HCT116 (cell line): ENCODE measurements around the gene PLCB2. TPM values are rescaled to one million over a fixed set of nuclear protein-coding genes. Genes with fewer than 3 reads are reported as not detected.

ENCODE experiments used
- ATAC-seq: fragments of 200-7000 bp; cut with Tn5 transposase; 2 replicates; pipeline ENCODE4 v1.9.1; 2020; ENCODE audit warnings: mild to moderate bottlenecking, moderate library complexity
- BruUV-seq: library from RNA; stranded (reverse); fragments of 400-500 nt; replicated peaks from 2 replicates; lab custom pipeline; 2021; lab: Mats Ljungman, UMichigan
- CTCF ChIA-PET: fragments of 300-600 bp; sonication (Branson Sonifier 250); formaldehyde crosslinking; loops from one replicate; lab custom pipeline; 2021; ENCODE audit warnings: antibody characterized with exemption; lab: Charles Lee
- POLR2A ChIA-PET: fragments of 300-600, 350-600 bp; sonication (Branson Sonifier 250); formaldehyde crosslinking; loops from one replicate; lab custom pipeline; 2021; ENCODE audit warnings: antibody characterized with exemption; lab: Charles Lee
- RAD21 ChIA-PET, 2 experiments: fragments of 300-600 bp; sonication (Branson Sonifier 250); formaldehyde crosslinking; loops; one replicate each; lab custom pipeline; 2023; ENCODE audit warnings: low total read pairs in 2 of 2; ENCODE audit not compliant: uncharacterized antibody in 2 of 2, unreplicated experiment in 2 of 2, low non-redundant PET in 1 of 2; lab: Charles Lee
- DNase-seq: peaks from one replicate; pipeline ENCODE4 v3.0.0-alpha.2; 2010; ENCODE audit warnings: low read depth, low spot score
- H2AFZ ChIP-seq: fragments of 200-600 bp; shearing (Covaris generic), sonication (generic); 2 replicates; pipeline ENCODE4 v1.6.1; 2017; ENCODE audit warnings: low read depth, mixed run types, mixed read lengths, antibody characterized with exemption, low read length; ENCODE audit not compliant: poor library complexity, severe bottlenecking
- H3K27ac ChIP-seq: 2 replicates; pipeline ENCODE4 v1.5.1; 2012; ENCODE audit warnings: low read depth, low read length
- H3K27me3 ChIP-seq: fragments of 200-600 bp; sonication (generic); 2 replicates; pipeline ENCODE4 v1.6.1; 2016; ENCODE audit warnings: mixed run types, low read length, mixed read lengths; ENCODE audit not compliant: insufficient read depth
- H3K36me3 ChIP-seq, 2 experiments: fragments of 200-500 bp in 1 of 2; fragments of 200-600 bp in 1 of 2; sonication (Bioruptor generic) in 1 of 2; sonication (generic) in 1 of 2; 2 replicates each; pipeline versions ENCODE4 v1.5.1 to v1.6.1; 2014 to 2016; ENCODE audit warnings: low read length in 2 of 2, inconsistent platforms in 1 of 2, mixed read lengths in 1 of 2, mixed run types in 1 of 2; ENCODE audit not compliant: insufficient read depth in 2 of 2, control insufficient read depth in 1 of 2
- H3K4me1 ChIP-seq, 2 experiments: fragments of 200-600 bp in 1 of 2; sonication (generic) in 1 of 2; 2 replicates each; pipeline versions ENCODE4 v1.5.1 to v1.6.1; 2012 to 2017; ENCODE audit warnings: low read length in 2 of 2, inconsistent platforms in 1 of 2, mild to moderate bottlenecking in 1 of 2, mixed read lengths in 1 of 2, mixed run types in 1 of 2, moderate library complexity in 1 of 2; ENCODE audit not compliant: insufficient read depth in 2 of 2, control insufficient read depth in 1 of 2
- H3K4me2 ChIP-seq: fragments of 200-600 bp; sonication (generic); 2 replicates; pipeline ENCODE4 v1.6.1; 2017; ENCODE audit warnings: mixed run types, low read length, mixed read lengths
- H3K4me3 ChIP-seq, 2 experiments: fragments of 200-600 bp in 1 of 2; sonication (generic) in 1 of 2; replicated peaks in 1 of 2; 2 replicates each; pipeline ENCODE4 v1.5.1; 2011 to 2016; ENCODE audit warnings: low read length in 2 of 2, control low read depth in 1 of 2, low read depth in 1 of 2, mild to moderate bottlenecking in 1 of 2, mixed read lengths in 1 of 2, mixed run types in 1 of 2
- H3K79me2 ChIP-seq: fragments of 200-600 bp; sonication (generic); 2 replicates; pipeline ENCODE4 v1.6.1; 2017; ENCODE audit warnings: mild to moderate bottlenecking, mixed run types, low read length, moderate library complexity, mixed read lengths; ENCODE audit not compliant: insufficient read depth
- H3K9ac ChIP-seq: fragments of 200-600 bp; sonication (generic); 2 replicates; pipeline ENCODE4 v1.6.1; 2016; ENCODE audit warnings: low read length, mixed read lengths
- H3K9me2 ChIP-seq: fragments of 200-600 bp; sonication (generic), shearing (Covaris generic); 2 replicates; pipeline ENCODE4 v1.6.1; 2017; ENCODE audit warnings: mixed run types, mild to moderate bottlenecking, moderate library complexity; ENCODE audit not compliant: insufficient read depth
- H3K9me3 ChIP-seq, 2 experiments: fragments of 200-500 bp in 1 of 2; fragments of 200-600 bp in 1 of 2; sonication (Bioruptor generic) in 1 of 2; sonication (generic) in 1 of 2; 2 replicates each; pipeline ENCODE4 v1.6.1; 2014 to 2017; ENCODE audit warnings: low read length in 2 of 2, mixed read lengths in 2 of 2, inconsistent platforms in 1 of 2, low read depth in 1 of 2, mild to moderate bottlenecking in 1 of 2, mixed run types in 1 of 2, moderate library complexity in 1 of 2; ENCODE audit not compliant: control insufficient read depth in 1 of 2, insufficient read depth in 1 of 2
- H4K20me1 ChIP-seq: fragments of 200-600 bp; sonication (generic), shearing (Covaris generic); 2 replicates; pipeline ENCODE4 v1.6.1; 2017; ENCODE audit warnings: mixed run types, mild to moderate bottlenecking, moderate library complexity; ENCODE audit not compliant: insufficient read depth
- CBX3 ChIP-seq: IDR thresholded peaks from 2 replicates; pipeline ENCODE4 v1.6.1; 2012; ENCODE audit warnings: low read depth
- CEBPB ChIP-seq: IDR thresholded peaks from 2 replicates; pipeline ENCODE4 v1.6.1; 2012; ENCODE audit warnings: low read depth
- EGR1 ChIP-seq: IDR thresholded peaks from 2 replicates; pipeline ENCODE4 v1.6.1; 2012; ENCODE audit warnings: low read depth
- ELF1 ChIP-seq: IDR thresholded peaks from 2 replicates; pipeline ENCODE4 v1.6.1; 2012; ENCODE audit warnings: low read depth, borderline replicate concordance
- EZH2 ChIP-seq: fragments of 200-600 bp; sonication (generic); IDR thresholded peaks from 2 replicates; pipeline ENCODE4 v1.6.1; 2017; ENCODE audit warnings: antibody characterized with exemption, mixed run types
- EZH2phosphoT487 ChIP-seq: fragments of 200-600 bp; IDR thresholded peaks from 2 replicates; pipeline ENCODE4 v1.6.1; 2018; ENCODE audit warnings: antibody characterized with exemption, borderline replicate concordance
- JUND ChIP-seq: IDR thresholded peaks from 2 replicates; pipeline ENCODE4 v1.6.1; 2012
- MAX ChIP-seq: IDR thresholded peaks from 2 replicates; pipeline ENCODE4 v1.6.1; 2012
- POLR2AphosphoS5 ChIP-seq: IDR thresholded peaks from 2 replicates; pipeline ENCODE4 v1.6.1; 2011; ENCODE audit warnings: mild to moderate bottlenecking, low read depth, low read length, moderate library complexity
- RAD21 ChIP-seq: IDR thresholded peaks from 2 replicates; pipeline ENCODE4 v1.6.1; 2012; ENCODE audit warnings: low read depth, mild to moderate bottlenecking
- SIN3A ChIP-seq: IDR thresholded peaks from 2 replicates; pipeline ENCODE4 v1.6.1; 2012; ENCODE audit warnings: low read depth
- SP1 ChIP-seq: IDR thresholded peaks from 2 replicates; pipeline ENCODE4 v1.6.1; 2012; ENCODE audit warnings: low read depth
- TCF7L2 ChIP-seq: IDR thresholded peaks from 2 replicates; pipeline ENCODE4 v1.7.0; 2011; ENCODE audit warnings: borderline replicate concordance, inconsistent platforms; ENCODE audit not compliant: insufficient read depth, insufficient read length; ENCODE audit errors: extremely low read depth
- YY1 ChIP-seq: IDR thresholded peaks from 2 replicates; pipeline ENCODE4 v1.6.1; 2011; ENCODE audit warnings: low read length, low read depth, moderate library complexity, mild to moderate bottlenecking; ENCODE audit not compliant: insufficient replicate concordance; ENCODE audit errors: extremely low read depth
- ZBTB33 ChIP-seq: IDR thresholded peaks from 2 replicates; pipeline ENCODE4 v1.6.1; 2011; ENCODE audit warnings: mild to moderate bottlenecking, low read length, moderate library complexity; ENCODE audit not compliant: insufficient replicate concordance; ENCODE audit errors: extremely low read depth
- ZFX ChIP-seq: fragments of 450-650 bp; IDR thresholded peaks from 2 replicates; pipeline ENCODE4 v1.6.1; 2017
- ZNF274 ChIP-seq: fragments of 200-500 bp; sonication (Bioruptor generic); IDR thresholded peaks from 2 replicates; pipeline ENCODE4 v1.6.1; 2014; ENCODE audit warnings: mild to moderate bottlenecking, low read depth, low read length, inconsistent platforms
- intact Hi-C: fragments of 100-400 bp; cut with micrococcal nuclease; formaldehyde crosslinking; loops from 2 replicates; pipeline ENCODE4 v1.10.0; 2022
- total RNA-seq: library from RNA; stranded (reverse); gene quantifications from one replicate; pipeline ENCODE4 v1.2.1, GENCODE V29; 2021; ENCODE audit not compliant: unreplicated experiment

The PLCB2 gene
- total RNA-seq, 1 experiment from 2014 or later: 2.8 TPM

- CTCF ChIA-PET: interaction anchor here (1.5 kb wide), 1 partner anchor 27 kb away, joined by 6 read pairs; no protein-coding TSS in a partner anchor
Observed at GRCh38 chr15:40302288-40302886, 5.3 kb downstream of the PLCB2 start.

GRCh38 chr15:40301467-40302179 lies 6.1 kb downstream of the PLCB2 start:
- no peaks in the 10 kb centered on the region for H4K20me1 ChIP-seq
- ChIA-PET POLR2A (no interaction called here), CTCF (interaction anchor here (1.3 to 1.5 kb wide), 2 partner anchors 13 to 27 kb away, joined by 3 to 6 read pairs; no protein-coding TSS in a partner anchor), RAD21 (no interaction called here)
- no peaks in the 10 kb centered on the region for H3K9me2 ChIP-seq
- intact Hi-C loops: no loop called here
- peaks cover under 1 to 3% of the 10 kb centered on the region in 2 experiments; a peak in 2 of 4 replicates for H3K4me1 ChIP-seq
- ATAC-seq: no peak
- DNase-seq: no peak
- H3K9ac ChIP-seq: no peak overlapping the region
- no peak overlapping the region for H3K27ac ChIP-seq
- no peak overlapping the region for H2AFZ ChIP-seq
- no TSS peak for BruUV-seq
- no peak overlapping the region for H3K4me2 ChIP-seq
- H3K9me3 ChIP-seq: no peaks in the 10 kb centered on the region
- H3K36me3 ChIP-seq: no peaks in the 10 kb centered on the region
- no peak overlapping the region for H3K4me3 ChIP-seq
- H3K27me3 ChIP-seq: no peaks in the 10 kb centered on the region
- no peaks in the 10 kb centered on the region for H3K79me2 ChIP-seq
- TF ChIP-seq ZBTB33: no peak
- TF ChIP-seq EZH2phosphoT487: no peak
- TF ChIP-seq SP1: no peak
- TF ChIP-seq CEBPB: no peak
- no peak for TF ChIP-seq EZH2
- TF ChIP-seq POLR2AphosphoS5: no peak
- TF ChIP-seq EGR1: no peak
- no peak for TF ChIP-seq ZNF274
- no peak for TF ChIP-seq JUND
- TF ChIP-seq CBX3: no peak
- no peak for TF ChIP-seq SIN3A
- no peak for TF ChIP-seq RAD21
- TF ChIP-seq ZFX: no peak
- TF ChIP-seq MAX: no peak
- no peak for TF ChIP-seq YY1

More at GRCh38 chr15:40302288-40302886, 5.3 kb downstream of the PLCB2 start:
- POLR2A ChIA-PET: no interaction called here
- no TSS peak for BruUV-seq
- H3K9ac ChIP-seq: no peak overlapping the region
- H3K4me1 ChIP-seq: peaks cover 0 to under 1% of the 10 kb centered on the region in 2 experiments; a peak in 1 of 4 replicates
- no peaks in the 10 kb centered on the region for H3K9me2 ChIP-seq
- H2AFZ ChIP-seq: no peak overlapping the region
- no peak for TF ChIP-seq JUND
- TF ChIP-seq ZNF274: no peak
- no peak for TF ChIP-seq EZH2
- TF ChIP-seq RAD21: no peak
- TF ChIP-seq MAX: no peak
- TF ChIP-seq ELF1: no peak
- TF ChIP-seq TCF7L2: no peak
- TF ChIP-seq ZFX: no peak
- no peak for TF ChIP-seq SP1
- TF ChIP-seq, all 23 proteins: peak for 0
- Histone ChIP-seq H3K4me2 (no peak overlapping the region), H3K9me3 (no peaks in the 10 kb centered on the region), H4K20me1 (no peaks in the 10 kb centered on the region), H3K27me3 (no peaks in the 10 kb centered on the region), H3K36me3 (no peaks in the 10 kb centered on the region), H3K4me3 (no peak overlapping the region), H3K27ac (no peak overlapping the region), H3K79me2 (no peaks in the 10 kb centered on the region)
- intact Hi-C loops: no loop called here
- no peak for ATAC-seq
- RAD21 ChIA-PET: no interaction called here
- no peak for DNase-seq
